Measurements from ENCODE around the gene OR4K13. TPM values are rescaled to one million over a fixed set of nuclear protein-coding genes. Genes with fewer than 3 reads are reported as not detected.

Gene OR4K13, protein sequence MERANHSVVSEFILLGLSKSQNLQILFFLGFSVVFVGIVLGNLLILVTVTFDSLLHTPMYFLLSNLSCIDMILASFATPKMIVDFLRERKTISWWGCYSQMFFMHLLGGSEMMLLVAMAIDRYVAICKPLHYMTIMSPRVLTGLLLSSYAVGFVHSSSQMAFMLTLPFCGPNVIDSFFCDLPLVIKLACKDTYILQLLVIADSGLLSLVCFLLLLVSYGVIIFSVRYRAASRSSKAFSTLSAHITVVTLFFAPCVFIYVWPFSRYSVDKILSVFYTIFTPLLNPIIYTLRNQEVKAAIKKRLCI
- not detected for total RNA-seq
- long read RNA-seq = 0 reads

GRCh38 chr14:20035938-20036337, at the start of gene OR4K13:
OR4K13 (minus strand) TSS chr14:20036038; CDS start chr14:20034758, 1,280 bp downstream.
- 75% methylated on average over 4 of the region's 4 CpGs for WGBS (ENCODE audit: insufficient coverage, low coverage, low lambda C conversion rate, missing lambda C conversion rate)
- Histone ChIP-seq H3K27ac (no peak within 1 kb of the TSS), H3K9me3 (no peaks in the 10 kb centered on the region), H3K4me3 (no peak within 1 kb of the TSS), H3K27me3 (no peaks in the 10 kb centered on the region), H3K4me1 (no peaks in the 10 kb centered on the region), H3K36me3 (no peaks in the 10 kb centered on the region)
- no peak for DNase-seq
- TF ChIP-seq, protein P1, sequence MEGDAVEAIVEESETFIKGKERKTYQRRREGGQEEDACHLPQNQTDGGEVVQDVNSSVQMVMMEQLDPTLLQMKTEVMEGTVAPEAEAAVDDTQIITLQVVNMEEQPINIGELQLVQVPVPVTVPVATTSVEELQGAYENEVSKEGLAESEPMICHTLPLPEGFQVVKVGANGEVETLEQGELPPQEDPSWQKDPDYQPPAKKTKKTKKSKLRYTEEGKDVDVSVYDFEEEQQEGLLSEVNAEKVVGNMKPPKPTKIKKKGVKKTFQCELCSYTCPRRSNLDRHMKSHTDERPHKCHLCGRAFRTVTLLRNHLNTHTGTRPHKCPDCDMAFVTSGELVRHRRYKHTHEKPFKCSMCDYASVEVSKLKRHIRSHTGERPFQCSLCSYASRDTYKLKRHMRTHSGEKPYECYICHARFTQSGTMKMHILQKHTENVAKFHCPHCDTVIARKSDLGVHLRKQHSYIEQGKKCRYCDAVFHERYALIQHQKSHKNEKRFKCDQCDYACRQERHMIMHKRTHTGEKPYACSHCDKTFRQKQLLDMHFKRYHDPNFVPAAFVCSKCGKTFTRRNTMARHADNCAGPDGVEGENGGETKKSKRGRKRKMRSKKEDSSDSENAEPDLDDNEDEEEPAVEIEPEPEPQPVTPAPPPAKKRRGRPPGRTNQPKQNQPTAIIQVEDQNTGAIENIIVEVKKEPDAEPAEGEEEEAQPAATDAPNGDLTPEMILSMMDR (IDR thresholded peaks at IDR 0.05) = no peak
- no peak for TF ChIP-seq POLR2A (IDR thresholded peaks at IDR 0.05)
- ATAC-seq = no peak
- intact Hi-C loops (cut with DNase I) = no loop called here

GRCh38 chr14:20059745-20060144, 23.9 kb upstream of the OR4K13 start, which contains the start of gene OR4L1:
OR4L1 (plus strand) TSS chr14:20060045; CDS start chr14:20060045, 0 bp downstream.
- TF ChIP-seq POLR2A (IDR thresholded peaks at IDR 0.05) = no peak
- TF ChIP-seq, protein P1 (IDR thresholded peaks at IDR 0.05) = no peak
- DNase-seq = no peak
- ATAC-seq = no peak
- intact Hi-C loops (cut with DNase I) = no loop called here
- no peak within 1 kb of the TSS for H3K27ac ChIP-seq
- no peaks in the 10 kb centered on the region for H3K27me3 ChIP-seq
- WGBS (ENCODE audit: insufficient coverage, low coverage, low lambda C conversion rate, missing lambda C conversion rate) = 36% methylated on average over 2 of the region's 2 CpGs
- H3K4me3 ChIP-seq = no peak within 1 kb of the TSS
- no peaks in the 10 kb centered on the region for H3K9me3 ChIP-seq
- H3K4me1 ChIP-seq = no peaks in the 10 kb centered on the region
- H3K36me3 ChIP-seq = no peaks in the 10 kb centered on the region

DNA sequence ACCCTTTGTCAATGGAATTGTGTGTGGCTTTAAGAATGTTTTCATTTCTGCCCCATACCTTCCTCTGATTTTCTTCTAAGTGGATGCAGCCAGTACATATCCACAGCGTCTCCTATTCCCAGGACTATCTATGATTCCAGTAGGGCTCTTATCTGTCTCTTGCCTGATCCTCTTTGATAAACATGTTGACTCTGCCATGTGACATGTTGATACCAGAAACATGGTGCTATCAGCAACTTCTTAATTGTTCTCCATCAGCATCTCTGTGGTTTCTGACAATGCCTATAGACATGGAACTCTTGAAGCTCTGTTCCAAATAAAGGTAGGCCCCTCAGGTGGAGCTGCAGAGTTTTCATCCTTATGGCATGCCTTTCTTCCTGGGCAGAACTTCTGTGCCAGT, 12.4 kb upstream of the OR4K13 start:
- Histone ChIP-seq H3K27ac (no peak overlapping the region), H3K9me3 (no peaks in the 10 kb centered on the region), H3K4me1 (no peaks in the 10 kb centered on the region), H3K36me3 (no peaks in the 10 kb centered on the region), H3K4me3 (no peak overlapping the region), H3K27me3 (no peaks in the 10 kb centered on the region)
- TF ChIP-seq, protein P1 (IDR thresholded peaks at IDR 0.05) = no peak
- DNase-seq (no peak), ATAC-seq (no peak)
- intact Hi-C loops (cut with DNase I) = no loop called here
- WGBS (ENCODE audit: insufficient coverage, low coverage, low lambda C conversion rate, missing lambda C conversion rate) = 44% methylated on average over 1 of the region's 1 CpG

DNA sequence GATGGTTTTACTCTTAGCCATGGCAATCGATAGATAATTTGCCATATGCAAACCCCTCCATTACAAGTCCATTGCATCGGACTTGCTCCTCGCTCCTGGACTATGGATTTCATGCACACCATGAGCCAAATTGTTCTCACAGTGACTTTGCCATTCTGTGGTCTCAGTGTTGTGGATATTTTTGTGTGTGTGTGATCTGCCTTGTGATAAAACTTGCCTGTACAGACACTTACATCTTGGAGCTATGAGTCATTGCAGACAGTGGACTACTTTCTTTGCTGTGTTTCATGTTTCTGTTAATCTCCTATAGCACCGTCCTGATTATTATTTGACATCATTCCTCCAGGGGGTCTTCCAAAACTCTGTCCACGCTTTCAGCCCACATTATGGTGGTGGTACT, 8.4 kb upstream of the OR4K13 start:
- WGBS (ENCODE audit: insufficient coverage, low coverage, low lambda C conversion rate, missing lambda C conversion rate) = 59% methylated on average over 4 of the region's 5 CpGs
- no peaks in the 10 kb centered on the region for H3K9me3 ChIP-seq
- H3K36me3 ChIP-seq = no peaks in the 10 kb centered on the region
- ATAC-seq (no peak), DNase-seq (no peak)
- intact Hi-C loops (cut with DNase I) = no loop called here
- no peaks in the 10 kb centered on the region for H3K27me3 ChIP-seq
- TF ChIP-seq POLR2A (IDR thresholded peaks at IDR 0.05) = no peak
- TF ChIP-seq, protein P1 (IDR thresholded peaks at IDR 0.05) = no peak
- H3K4me1 ChIP-seq = no peaks in the 10 kb centered on the region
- H3K4me3 ChIP-seq = no peak overlapping the region
- no peak overlapping the region for H3K27ac ChIP-seq

Data from right lobe of liver (tissue), 6 donors.